Measurements from ENCODE around the gene TYK2. TPM values are rescaled to one million over a fixed set of nuclear protein-coding genes. Genes with fewer than 3 reads are reported as not detected.
"Not testable (repeated sequence)": the region's sequence is repeated elsewhere in the genome, so short reads cannot be mapped to it uniquely, and the experiment has no call there.

Gene TYK2
- total RNA-seq, 4 donors from 2014 or later, result 138 to 531 (median 246) TPM

DNA sequence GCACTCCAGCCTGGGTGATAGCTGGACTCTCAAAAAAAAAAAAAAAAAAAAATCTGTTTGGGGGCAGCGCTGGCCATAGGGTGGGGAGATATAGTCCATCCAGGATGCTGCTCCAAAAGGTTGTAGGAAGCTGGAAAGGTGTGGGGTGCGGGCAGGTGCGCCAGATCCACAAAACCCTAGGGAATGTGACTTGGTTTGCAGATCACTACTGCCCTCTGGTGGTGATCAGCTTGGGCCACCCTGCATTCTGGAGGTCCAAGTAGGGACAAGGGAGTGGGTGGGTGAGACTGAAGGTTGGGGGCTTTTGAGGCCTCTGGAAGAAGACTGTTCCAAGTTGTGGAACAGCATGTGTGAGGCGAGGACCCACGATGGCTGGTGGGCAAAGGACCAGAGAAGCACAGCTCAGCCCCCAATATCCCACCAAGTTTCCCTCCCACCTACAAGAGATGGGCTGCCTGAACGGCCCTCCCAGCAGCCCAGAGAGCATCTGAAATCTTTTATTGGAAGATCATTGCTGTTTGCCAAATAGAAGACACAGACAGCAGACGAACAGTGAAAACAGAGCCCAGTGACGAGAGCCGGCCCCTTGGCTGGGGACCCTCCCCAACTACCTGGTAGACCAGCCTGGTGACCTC lies 10.4 kb upstream of the TYK2 start:
- Histone ChIP-seq H3K27me3 (no peaks in the 10 kb centered on the region), H3K4me1 (peaks cover 0 to 3% (median 0%) of the 10 kb centered on the region in 4 donors), H3K27ac (no peak overlapping the region), H3K4me3 (no peak overlapping the region), H3K9me3 (no peaks in the 10 kb centered on the region), H3K36me3 (peaks cover 0 to 50% (median 0%) of the 10 kb centered on the region in 3 donors)
- DNase-seq, result peak; percentile 64 to 87 (median 73)
- TF ChIP-seq, protein P1, sequence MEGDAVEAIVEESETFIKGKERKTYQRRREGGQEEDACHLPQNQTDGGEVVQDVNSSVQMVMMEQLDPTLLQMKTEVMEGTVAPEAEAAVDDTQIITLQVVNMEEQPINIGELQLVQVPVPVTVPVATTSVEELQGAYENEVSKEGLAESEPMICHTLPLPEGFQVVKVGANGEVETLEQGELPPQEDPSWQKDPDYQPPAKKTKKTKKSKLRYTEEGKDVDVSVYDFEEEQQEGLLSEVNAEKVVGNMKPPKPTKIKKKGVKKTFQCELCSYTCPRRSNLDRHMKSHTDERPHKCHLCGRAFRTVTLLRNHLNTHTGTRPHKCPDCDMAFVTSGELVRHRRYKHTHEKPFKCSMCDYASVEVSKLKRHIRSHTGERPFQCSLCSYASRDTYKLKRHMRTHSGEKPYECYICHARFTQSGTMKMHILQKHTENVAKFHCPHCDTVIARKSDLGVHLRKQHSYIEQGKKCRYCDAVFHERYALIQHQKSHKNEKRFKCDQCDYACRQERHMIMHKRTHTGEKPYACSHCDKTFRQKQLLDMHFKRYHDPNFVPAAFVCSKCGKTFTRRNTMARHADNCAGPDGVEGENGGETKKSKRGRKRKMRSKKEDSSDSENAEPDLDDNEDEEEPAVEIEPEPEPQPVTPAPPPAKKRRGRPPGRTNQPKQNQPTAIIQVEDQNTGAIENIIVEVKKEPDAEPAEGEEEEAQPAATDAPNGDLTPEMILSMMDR (IDR thresholded peaks at IDR 0.05), result peak; percentile 70 to 87 (median 79)
- TF ChIP-seq POLR2A (IDR thresholded peaks at IDR 0.05), result no peak

DNA sequence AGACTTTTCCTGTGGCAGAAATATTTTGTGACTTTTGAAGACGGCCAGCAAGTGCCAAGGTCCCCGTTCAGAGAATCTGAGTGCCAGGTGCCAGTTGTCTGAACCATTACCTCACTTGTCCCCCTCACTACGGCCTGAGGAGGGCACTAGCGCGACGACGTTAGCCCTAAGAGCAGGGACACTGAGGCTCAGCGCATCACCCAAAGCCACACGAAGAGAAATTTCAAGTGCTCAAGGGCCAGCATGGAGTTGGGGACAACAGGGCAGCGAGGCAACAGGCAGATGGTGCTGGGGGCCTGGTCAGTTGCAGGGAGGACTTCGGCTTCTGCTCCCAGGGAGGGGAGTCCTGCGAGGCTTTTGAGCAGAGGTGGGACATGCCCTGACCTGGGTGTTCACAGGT lies 9.5 kb upstream of the TYK2 start:
- peaks cover 0 to 3% (median 0%) of the 10 kb centered on the region in 4 donors for H3K4me1 ChIP-seq
- no peak for DNase-seq
- TF ChIP-seq POLR2A (IDR thresholded peaks at IDR 0.05), result no peak
- TF ChIP-seq, protein P1 (IDR thresholded peaks at IDR 0.05), result peak in 1 of 6 experiments; percentile 5

DNA sequence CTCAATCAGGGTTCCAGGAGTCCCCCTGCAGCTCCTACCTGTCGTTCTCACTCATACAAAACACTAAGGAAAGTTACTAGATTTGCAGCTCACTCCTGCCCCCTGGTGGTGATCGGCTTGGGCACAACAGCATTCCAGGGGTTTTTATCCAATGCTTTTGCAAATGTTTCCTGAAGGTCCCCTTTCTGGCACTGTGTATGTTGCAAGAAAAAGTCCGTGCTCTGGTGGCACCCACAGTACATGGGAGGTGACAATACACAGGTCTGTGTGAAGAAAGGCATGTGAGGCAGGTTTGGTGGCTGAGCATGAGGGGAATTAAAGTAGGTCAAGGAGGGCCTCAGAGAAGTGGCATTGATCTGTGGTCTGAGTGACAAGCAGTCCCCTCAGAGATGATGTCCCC lies 8.6 kb upstream of the TYK2 start:
- H3K27me3 ChIP-seq, result no peaks in the 10 kb centered on the region
- peaks cover 0 to 32% (median 0%) of the 10 kb centered on the region in 3 donors for H3K36me3 ChIP-seq
- TF ChIP-seq, protein P1 (IDR thresholded peaks at IDR 0.05), result peak; percentile 87 to 96 (median 93)
- TF ChIP-seq POLR2A (IDR thresholded peaks at IDR 0.05), result no peak
- H3K4me3 ChIP-seq, result no peak overlapping the region
- H3K9me3 ChIP-seq, result no peaks in the 10 kb centered on the region
- peaks cover 0 to 3% (median 0%) of the 10 kb centered on the region in 4 donors for H3K4me1 ChIP-seq
- no peak overlapping the region for H3K27ac ChIP-seq
- DNase-seq, result peak; percentile 90 to 97 (median 91)

More for the DNA sequence above, 9.5 kb upstream of the TYK2 start:
- Histone ChIP-seq H3K4me3 (no peak overlapping the region), H3K9me3 (no peaks in the 10 kb centered on the region), H3K27me3 (no peaks in the 10 kb centered on the region), H3K27ac (no peak overlapping the region), H3K36me3 (peaks cover 0 to 41% (median 0%) of the 10 kb centered on the region in 3 donors)

DNA sequence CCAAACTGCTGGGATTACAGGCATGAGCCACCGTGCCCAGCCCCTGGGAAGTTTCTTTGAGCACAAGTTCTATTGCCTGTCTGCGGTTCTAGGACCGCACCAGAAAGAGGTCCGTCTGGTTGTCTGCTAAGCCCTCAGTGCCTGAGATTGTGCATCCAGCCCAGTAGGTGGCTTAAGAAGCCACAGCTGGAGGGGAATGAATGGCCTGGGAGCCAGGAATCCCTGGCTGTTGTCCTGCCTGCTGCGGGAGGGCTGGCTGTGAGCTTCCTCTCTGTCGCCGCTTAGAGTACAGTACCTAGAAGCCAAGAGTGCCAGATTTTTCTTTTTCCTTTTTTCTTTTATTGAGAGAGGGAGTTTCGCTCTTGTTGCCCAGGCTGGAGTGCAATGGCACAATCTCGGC lies 4.2 kb upstream of the TYK2 start:
- H3K9me3 ChIP-seq, result no peaks in the 10 kb centered on the region
- H3K27me3 ChIP-seq, result no peaks in the 10 kb centered on the region
- H3K36me3 ChIP-seq, result no peaks in the 10 kb centered on the region
- TF ChIP-seq POLR2A (IDR thresholded peaks at IDR 0.05), result no peak
- TF ChIP-seq, protein P1 (IDR thresholded peaks at IDR 0.05), result no peak
- no peak overlapping the region for H3K27ac ChIP-seq
- no peak overlapping the region for H3K4me3 ChIP-seq
- DNase-seq, result no peak
- peaks cover 0 to 9% (median 5%) of the 10 kb centered on the region in 4 donors for H3K4me1 ChIP-seq

DNA sequence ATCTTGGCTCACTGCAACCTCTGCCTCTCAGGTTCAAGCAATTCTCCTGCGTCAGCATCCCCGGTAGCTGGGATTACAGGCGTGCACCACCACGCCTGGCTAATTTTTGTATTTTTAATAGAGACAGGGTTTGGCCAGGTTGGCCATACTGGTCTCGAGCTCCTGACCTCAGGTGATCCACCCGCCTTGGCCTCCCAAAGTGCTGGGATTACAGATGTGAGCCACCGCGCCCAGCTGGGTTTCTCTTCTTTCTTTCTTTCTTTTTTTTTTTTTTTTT lies 2.8 kb upstream of the TYK2 start:
- not testable (repeated sequence) for H3K27me3 ChIP-seq, DNase-seq, H3K4me3 ChIP-seq, H3K27ac ChIP-seq, H3K9me3 ChIP-seq, H3K36me3 ChIP-seq
- peaks cover 0 to 12% (median 7%) of the 10 kb centered on the region in 4 donors for H3K4me1 ChIP-seq

DNA sequence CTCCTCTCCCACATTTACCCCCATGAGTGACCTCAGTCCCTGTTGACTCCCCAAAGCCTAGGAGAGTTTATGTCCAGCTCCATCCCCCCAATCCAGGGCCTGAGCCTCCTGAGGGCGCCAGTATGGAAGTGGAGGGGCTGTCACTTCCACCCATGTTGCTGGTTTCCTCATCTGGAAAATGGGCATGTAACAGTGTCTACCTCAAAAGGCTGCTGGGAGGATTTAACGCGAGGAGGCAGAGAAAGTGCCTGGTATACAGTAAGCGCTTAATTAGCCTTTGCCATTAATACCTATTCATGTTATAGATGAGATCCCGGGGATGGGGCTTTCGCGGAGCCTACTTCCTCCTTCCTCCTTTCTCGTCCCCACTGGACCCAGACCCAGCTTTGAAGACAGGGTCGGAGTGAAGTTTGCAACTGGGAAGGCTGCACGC lies 476 bp downstream of the TYK2 start:
- Histone ChIP-seq H3K9me3 (no peaks in the 10 kb centered on the region), H3K27me3 (no peaks in the 10 kb centered on the region), H3K27ac (peak overlapping the region; percentile 84 to 93 (median 86)), H3K4me1 (peaks cover 0 to 12% (median 7%) of the 10 kb centered on the region in 4 donors), H3K36me3 (peaks cover 0 to 14% (median 0%) of the 10 kb centered on the region in 3 donors), H3K4me3 (peak overlapping the region; percentile 78 to 100 (median 90))
- peak in 1 of 3 donors; percentile 26 for DNase-seq
- TF ChIP-seq, protein P1 (IDR thresholded peaks at IDR 0.05), result no peak
- TF ChIP-seq POLR2A (IDR thresholded peaks at IDR 0.05), result no peak
